ENCODE results near the gene SLC17A8.

SLC17A8 gene

DNA sequence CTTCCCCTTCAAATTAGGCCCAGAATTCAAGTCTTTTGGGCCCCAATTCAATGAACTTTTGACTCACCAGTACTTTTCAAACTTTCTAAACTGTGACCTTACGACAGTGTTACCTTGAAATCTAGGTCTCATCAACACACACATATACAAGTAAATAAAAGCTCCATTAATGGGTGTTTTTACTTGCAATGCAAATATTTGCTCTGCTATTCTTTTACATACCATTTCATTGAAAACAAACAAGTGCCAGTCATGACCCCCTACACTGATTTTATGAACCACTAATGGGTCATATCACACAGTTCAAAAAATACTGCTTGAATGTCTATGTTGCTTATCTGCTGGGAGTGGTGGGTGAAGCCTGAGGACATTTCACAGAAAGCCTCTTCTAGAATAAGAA is 107.7 kb downstream of the SLC17A8 start:
- H3K27me3 ChIP-seq, result no peaks in the 10 kb centered on the region
- DNase-seq, result no peak
- TF ChIP-seq, protein P1, sequence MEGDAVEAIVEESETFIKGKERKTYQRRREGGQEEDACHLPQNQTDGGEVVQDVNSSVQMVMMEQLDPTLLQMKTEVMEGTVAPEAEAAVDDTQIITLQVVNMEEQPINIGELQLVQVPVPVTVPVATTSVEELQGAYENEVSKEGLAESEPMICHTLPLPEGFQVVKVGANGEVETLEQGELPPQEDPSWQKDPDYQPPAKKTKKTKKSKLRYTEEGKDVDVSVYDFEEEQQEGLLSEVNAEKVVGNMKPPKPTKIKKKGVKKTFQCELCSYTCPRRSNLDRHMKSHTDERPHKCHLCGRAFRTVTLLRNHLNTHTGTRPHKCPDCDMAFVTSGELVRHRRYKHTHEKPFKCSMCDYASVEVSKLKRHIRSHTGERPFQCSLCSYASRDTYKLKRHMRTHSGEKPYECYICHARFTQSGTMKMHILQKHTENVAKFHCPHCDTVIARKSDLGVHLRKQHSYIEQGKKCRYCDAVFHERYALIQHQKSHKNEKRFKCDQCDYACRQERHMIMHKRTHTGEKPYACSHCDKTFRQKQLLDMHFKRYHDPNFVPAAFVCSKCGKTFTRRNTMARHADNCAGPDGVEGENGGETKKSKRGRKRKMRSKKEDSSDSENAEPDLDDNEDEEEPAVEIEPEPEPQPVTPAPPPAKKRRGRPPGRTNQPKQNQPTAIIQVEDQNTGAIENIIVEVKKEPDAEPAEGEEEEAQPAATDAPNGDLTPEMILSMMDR (IDR thresholded peaks at IDR 0.05), result no peak
- no peak overlapping the region for H3K4me3 ChIP-seq
- intact Hi-C loops (cut with DNase I; ENCODE audit: low total_unique reads), result no loop called here
- H3K4me1 ChIP-seq, result no peaks in the 10 kb centered on the region
- H3K27ac ChIP-seq, result no peak overlapping the region
- H3K36me3 ChIP-seq, result no peaks in the 10 kb centered on the region
- H3K9me3 ChIP-seq, result no peaks in the 10 kb centered on the region

DNA sequence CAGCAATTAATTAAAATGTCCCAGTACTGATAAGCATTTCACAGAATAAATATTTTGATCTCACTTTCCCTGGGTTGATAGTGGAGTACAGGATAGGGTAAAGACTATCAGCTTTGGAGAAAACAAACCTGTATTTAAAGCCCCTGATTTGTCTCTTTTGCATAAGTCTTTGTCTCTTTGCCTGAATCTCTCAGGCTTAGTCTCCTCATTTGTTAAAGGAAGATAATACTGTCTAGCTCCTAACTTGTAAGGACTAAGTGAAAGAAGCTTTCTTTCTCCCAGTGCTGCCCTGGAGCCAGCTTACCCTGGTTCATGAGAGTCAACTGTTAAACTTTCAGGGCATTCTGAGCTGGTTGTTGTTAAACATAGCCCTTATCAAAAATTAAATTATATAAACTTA is 111.3 kb downstream of the SLC17A8 start:
- H3K4me3 ChIP-seq, result no peak overlapping the region
- H3K4me1 ChIP-seq, result no peaks in the 10 kb centered on the region
- intact Hi-C loops (cut with DNase I; ENCODE audit: low total_unique reads), result no loop called here
- no peaks in the 10 kb centered on the region for H3K27me3 ChIP-seq
- DNase-seq, result no peak
- TF ChIP-seq, protein P1 (IDR thresholded peaks at IDR 0.05), result no peak
- H3K27ac ChIP-seq, result no peak overlapping the region
- no peaks in the 10 kb centered on the region for H3K9me3 ChIP-seq
- no peaks in the 10 kb centered on the region for H3K36me3 ChIP-seq
